ENCODE measurements around the gene ACAP3.

ACAP3 gene

GRCh38 chr1:1296070-1297061, 11.4 kb downstream of the ACAP3 start:
- FAIRE-seq (no peak), DNase-seq (ENCODE audit: insufficient read length, low spot score) (no peak)
- no peak for TF ChIP-seq CTCF (IDR thresholded peaks at IDR 0.05; ENCODE audit: insufficient read depth, missing control alignments)

- no peak for TF ChIP-seq CTCF (IDR thresholded peaks at IDR 0.05; ENCODE audit: insufficient read depth, missing control alignments)
- FAIRE-seq (no peak), DNase-seq (ENCODE audit: insufficient read length, low spot score) (no peak)
Measured at GRCh38 chr1:1295154-1295923, 12.4 kb downstream of the ACAP3 start.

- FAIRE-seq (no peak), DNase-seq (ENCODE audit: insufficient read length, low spot score) (no peak)
- TF ChIP-seq CTCF (IDR thresholded peaks at IDR 0.05; ENCODE audit: insufficient read depth, missing control alignments): no peak
Measured at GRCh38 chr1:1294250-1294890, 13.4 kb downstream of the ACAP3 start.

GRCh38 chr1:1293263-1294249, 14.2 kb downstream of the ACAP3 start:
- FAIRE-seq: no peak
- DNase-seq (ENCODE audit: insufficient read length, low spot score): no peak
- no peak for TF ChIP-seq CTCF (IDR thresholded peaks at IDR 0.05; ENCODE audit: insufficient read depth, missing control alignments)

- DNase-seq (ENCODE audit: insufficient read length, low spot score) (no peak), FAIRE-seq (no peak)
- no peak for TF ChIP-seq CTCF (IDR thresholded peaks at IDR 0.05; ENCODE audit: insufficient read depth, missing control alignments)
Measured at GRCh38 chr1:1292851-1293250, 14.9 kb downstream of the ACAP3 start.

GRCh38 chr1:1292442-1292779, 15.3 kb downstream of the ACAP3 start:
- DNase-seq (ENCODE audit: insufficient read length, low spot score) (no peak), FAIRE-seq (no peak)
- TF ChIP-seq CTCF (IDR thresholded peaks at IDR 0.05; ENCODE audit: insufficient read depth, missing control alignments): no peak

Data from D721Med (cell line).